Measurements from ENCODE around the gene PLAAT4.

The PLAAT4 gene

DNA sequence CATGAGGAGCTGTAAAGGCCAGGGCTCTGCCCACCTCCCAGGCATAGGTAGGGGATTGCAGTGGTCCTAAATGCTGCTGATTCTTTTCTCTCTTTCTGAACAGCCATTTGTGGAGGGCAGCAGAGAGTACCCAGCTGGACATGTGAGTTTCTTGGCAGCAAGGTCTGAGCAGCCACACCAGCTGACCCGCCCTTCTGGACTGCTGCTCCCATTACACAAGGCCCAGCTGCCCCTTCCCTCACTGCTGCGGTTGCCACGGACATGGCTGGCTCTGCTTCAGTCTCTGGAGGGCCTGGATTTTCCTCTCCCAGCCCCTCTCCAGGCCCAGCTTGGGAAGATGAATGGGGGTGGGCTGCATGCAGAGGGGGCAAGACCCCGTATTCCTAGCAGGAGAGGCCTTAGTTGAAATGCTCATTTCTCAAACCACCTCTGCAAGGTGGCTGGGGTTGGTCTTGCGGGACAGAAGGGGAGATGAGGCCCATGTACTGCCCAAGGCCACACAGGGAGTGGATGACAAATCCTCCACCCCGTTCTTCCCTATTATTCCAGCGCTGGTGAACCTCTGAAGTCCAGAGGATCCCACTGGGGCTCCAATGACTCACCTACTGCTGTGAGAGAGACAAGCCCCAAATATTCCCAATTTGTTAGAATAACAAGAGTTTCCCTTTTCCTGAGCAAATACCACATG, 26.1 kb upstream of the PLAAT4 start:
- H3K4me2 ChIP-seq (ENCODE audit: low read length, poor library complexity, severe bottlenecking), result no peak overlapping the region
- H3K18ac ChIP-seq (ENCODE audit: low read depth in 1 of 2, low read length in 2 of 2), result no peak overlapping the region
- no peak overlapping the region for H2BK15ac ChIP-seq (ENCODE audit: low read depth, poor library complexity, severe bottlenecking)
- no peak overlapping the region for H3K4ac ChIP-seq (ENCODE audit: low read depth in 1 of 2, low read length in 2 of 2)
- 75% methylated on average over 5 of the region's 7 CpGs for WGBS
- H3K9me3 ChIP-seq (ENCODE audit: control insufficient read depth, low read length), result no peaks in the 10 kb centered on the region
- H3K79me1 ChIP-seq (replicated peaks; ENCODE audit: low read length, poor library complexity, severe bottlenecking), result no peaks in the 10 kb centered on the region
- no peaks in the 10 kb centered on the region for H3K36me3 ChIP-seq (ENCODE audit: control insufficient read depth in 1 of 2, insufficient read depth in 2 of 2, low read depth in 1 of 2, low read length in 2 of 2)
- no peak overlapping the region for H4K91ac ChIP-seq (ENCODE audit: low read length)
- peak overlapping the region; percentile 43 for H2AK5ac ChIP-seq (ENCODE audit: low read length, severe bottlenecking)
- H4K8ac ChIP-seq (ENCODE audit: low read length), result no peak overlapping the region
- peak overlapping the region in 1 of 2 experiments; percentile 13 for H3K4me3 ChIP-seq (ENCODE audit: insufficient read depth in 1 of 2, low read depth in 1 of 2, low read length in 2 of 2)
- H2BK12ac ChIP-seq (ENCODE audit: low read length in 2 of 2), result no peak overlapping the region
- H2AFZ ChIP-seq (ENCODE audit: low read depth, low read length), result no peak overlapping the region
- no peak overlapping the region for H3K27ac ChIP-seq (ENCODE audit: low read length, poor library complexity, severe bottlenecking)
- H3K14ac ChIP-seq (ENCODE audit: low read length in 2 of 2), result no peak overlapping the region
- no peak overlapping the region for H2BK5ac ChIP-seq (ENCODE audit: low read depth, low read length, poor library complexity, severe bottlenecking)
- DNase-seq, result no peak
- H3K23ac ChIP-seq (ENCODE audit: low read length in 2 of 2), result no peak overlapping the region
- H3K4me1 ChIP-seq (ENCODE audit: control insufficient read depth, insufficient read depth, low read depth, low read length), result peaks cover 31% of the 10 kb centered on the region
- no peaks in the 10 kb centered on the region for H3K27me3 ChIP-seq (ENCODE audit: control insufficient read depth in 1 of 2, insufficient read depth in 1 of 2, low read length in 2 of 2)
- peak overlapping the region; percentile 51 for H3K9ac ChIP-seq (ENCODE audit: low read length)
- H2BK120ac ChIP-seq (ENCODE audit: low read depth, low read length), result no peak overlapping the region

DNA sequence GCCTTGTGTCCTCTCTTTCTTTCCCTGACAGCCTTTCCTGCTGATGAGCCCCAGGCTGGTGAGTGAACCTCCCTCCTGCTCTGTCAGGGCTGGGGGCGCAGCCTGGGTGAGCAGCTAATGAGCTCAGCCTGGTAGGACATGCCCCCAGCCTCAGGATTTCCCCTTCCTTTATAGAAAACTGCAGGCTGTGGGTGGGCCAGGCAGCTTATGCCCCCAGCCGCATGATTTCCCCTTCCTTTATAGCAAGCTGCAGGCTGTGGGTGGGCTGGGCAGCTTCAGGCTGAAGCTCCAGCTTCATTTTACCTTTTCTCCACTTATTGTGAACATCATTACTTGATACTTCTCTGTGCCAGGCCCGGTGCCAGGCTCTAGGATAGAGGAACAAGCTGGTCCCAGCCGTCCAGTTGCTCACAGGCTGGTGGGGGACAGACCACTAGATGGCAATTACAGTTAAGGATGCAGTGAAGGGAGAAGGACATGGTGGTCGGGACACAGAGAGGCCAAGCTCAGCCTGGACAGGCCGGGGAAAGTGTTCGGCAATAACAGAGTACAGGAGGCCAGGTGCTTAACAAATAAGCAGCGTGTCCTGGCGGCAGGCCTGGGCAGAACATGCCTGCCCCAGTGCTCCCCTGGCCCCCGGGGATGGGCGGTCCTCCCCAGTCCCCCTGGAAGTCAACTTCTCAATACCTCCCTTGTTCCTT, 25.4 kb upstream of the PLAAT4 start:
- H3K18ac ChIP-seq (ENCODE audit: low read depth in 1 of 2, low read length in 2 of 2), result no peak overlapping the region
- no peak overlapping the region for H2AK5ac ChIP-seq (ENCODE audit: low read length, severe bottlenecking)
- no peaks in the 10 kb centered on the region for H3K79me1 ChIP-seq (replicated peaks; ENCODE audit: low read length, poor library complexity, severe bottlenecking)
- H3K36me3 ChIP-seq (ENCODE audit: control insufficient read depth in 1 of 2, insufficient read depth in 2 of 2, low read depth in 1 of 2, low read length in 2 of 2), result no peaks in the 10 kb centered on the region
- H3K9ac ChIP-seq (ENCODE audit: low read length), result peak overlapping the region; percentile 39
- peaks cover 24% of the 10 kb centered on the region for H3K4me1 ChIP-seq (ENCODE audit: control insufficient read depth, insufficient read depth, low read depth, low read length)
- no peak overlapping the region for H2BK120ac ChIP-seq (ENCODE audit: low read depth, low read length)
- no peak overlapping the region for H4K91ac ChIP-seq (ENCODE audit: low read length)
- H4K8ac ChIP-seq (ENCODE audit: low read length), result no peak overlapping the region
- H2BK15ac ChIP-seq (ENCODE audit: low read depth, poor library complexity, severe bottlenecking), result no peak overlapping the region
- DNase-seq, result no peak
- 80% methylated on average over 11 of the region's 11 CpGs for WGBS
- no peak overlapping the region for H3K23ac ChIP-seq (ENCODE audit: low read length in 2 of 2)
- no peaks in the 10 kb centered on the region for H3K9me3 ChIP-seq (ENCODE audit: control insufficient read depth, low read length)
- H3K27me3 ChIP-seq (ENCODE audit: control insufficient read depth in 1 of 2, insufficient read depth in 1 of 2, low read length in 2 of 2), result no peaks in the 10 kb centered on the region
- no peak overlapping the region for H3K14ac ChIP-seq (ENCODE audit: low read length in 2 of 2)
- no peak overlapping the region for H3K4ac ChIP-seq (ENCODE audit: low read depth in 1 of 2, low read length in 2 of 2)
- H2AFZ ChIP-seq (ENCODE audit: low read depth, low read length), result no peak overlapping the region
- H3K4me2 ChIP-seq (ENCODE audit: low read length, poor library complexity, severe bottlenecking), result no peak overlapping the region
- no peak overlapping the region for H2BK5ac ChIP-seq (ENCODE audit: low read depth, low read length, poor library complexity, severe bottlenecking)
- H2BK12ac ChIP-seq (ENCODE audit: low read length in 2 of 2), result no peak overlapping the region
- H3K27ac ChIP-seq (ENCODE audit: low read length, poor library complexity, severe bottlenecking), result no peak overlapping the region
- H3K4me3 ChIP-seq (ENCODE audit: insufficient read depth in 1 of 2, low read depth in 1 of 2, low read length in 2 of 2), result peak overlapping the region in 1 of 2 experiments; percentile 14

DNA sequence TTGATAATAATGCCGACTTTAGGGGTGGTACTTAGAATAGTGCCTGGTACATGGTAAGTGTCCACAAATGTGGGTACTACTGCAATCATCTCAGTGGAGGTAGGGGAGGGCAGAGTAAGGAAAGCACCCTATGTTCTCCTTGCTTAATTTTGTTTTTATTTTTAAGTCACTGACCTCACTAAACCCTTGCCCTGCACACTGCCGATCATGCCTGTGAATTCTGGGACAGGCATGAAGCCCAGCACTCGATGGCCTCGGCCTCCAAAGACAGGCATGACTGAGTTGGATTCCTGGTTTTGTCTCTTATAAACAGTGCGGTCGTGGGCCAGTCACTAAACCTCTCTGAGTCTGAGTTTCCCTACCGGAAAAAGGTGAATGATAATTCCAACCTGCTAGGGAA, 23.8 kb upstream of the PLAAT4 start:
- Histone ChIP-seq H3K27ac (ENCODE audit: low read length, poor library complexity, severe bottlenecking) (no peak overlapping the region), H4K91ac (ENCODE audit: low read length) (no peak overlapping the region), H3K9ac (ENCODE audit: low read length) (no peak overlapping the region), H3K23ac (ENCODE audit: low read length in 2 of 2) (no peak overlapping the region), H3K4me2 (ENCODE audit: low read length, poor library complexity, severe bottlenecking) (no peak overlapping the region), H3K27me3 (ENCODE audit: control insufficient read depth in 1 of 2, insufficient read depth in 1 of 2, low read length in 2 of 2) (no peaks in the 10 kb centered on the region), H3K9me3 (ENCODE audit: control insufficient read depth, low read length) (no peaks in the 10 kb centered on the region), H3K18ac (ENCODE audit: low read depth in 1 of 2, low read length in 2 of 2) (no peak overlapping the region), H3K14ac (ENCODE audit: low read length in 2 of 2) (no peak overlapping the region), H3K36me3 (ENCODE audit: control insufficient read depth in 1 of 2, insufficient read depth in 2 of 2, low read depth in 1 of 2, low read length in 2 of 2) (no peaks in the 10 kb centered on the region), H3K4me3 (ENCODE audit: insufficient read depth in 1 of 2, low read depth in 1 of 2, low read length in 2 of 2) (no peak overlapping the region), H2BK15ac (ENCODE audit: low read depth, poor library complexity, severe bottlenecking) (no peak overlapping the region), H2AFZ (ENCODE audit: low read depth, low read length) (no peak overlapping the region), H2BK12ac (ENCODE audit: low read length in 2 of 2) (no peak overlapping the region), H3K4me1 (ENCODE audit: control insufficient read depth, insufficient read depth, low read depth, low read length) (peaks cover 16% of the 10 kb centered on the region), H2AK5ac (ENCODE audit: low read length, severe bottlenecking) (no peak overlapping the region), H4K8ac (ENCODE audit: low read length) (no peak overlapping the region), H3K4ac (ENCODE audit: low read depth in 1 of 2, low read length in 2 of 2) (no peak overlapping the region), H2BK5ac (ENCODE audit: low read depth, low read length, poor library complexity, severe bottlenecking) (no peak overlapping the region), H3K79me1 (replicated peaks; ENCODE audit: low read length, poor library complexity, severe bottlenecking) (no peaks in the 10 kb centered on the region), H2BK120ac (ENCODE audit: low read depth, low read length) (no peak overlapping the region)
- 93% methylated on average over 7 of the region's 7 CpGs for WGBS
- no peak for DNase-seq

DNA sequence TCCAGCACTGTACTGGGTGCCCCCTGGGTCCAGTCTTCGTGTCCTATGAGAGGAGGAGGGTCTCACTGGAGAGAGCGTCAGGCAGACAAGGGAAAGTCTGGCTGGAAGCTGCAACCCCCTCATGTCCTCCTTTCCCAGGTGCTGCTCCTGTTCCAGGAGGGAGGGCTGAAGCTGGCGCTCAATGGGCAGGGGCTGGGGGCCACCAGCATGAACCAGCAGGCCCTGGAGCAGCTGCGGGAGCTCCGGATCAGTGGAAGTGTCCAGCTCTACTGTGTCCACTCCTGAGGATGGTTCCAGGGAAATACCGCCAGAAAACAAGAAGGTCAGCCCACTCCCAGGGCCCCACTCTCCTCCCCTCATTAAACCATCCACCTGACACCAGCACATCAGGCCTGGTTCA, 20.5 kb upstream of the PLAAT4 start:
- Histone ChIP-seq H2AFZ (ENCODE audit: low read depth, low read length) (no peak overlapping the region), H3K36me3 (ENCODE audit: control insufficient read depth in 1 of 2, insufficient read depth in 2 of 2, low read depth in 1 of 2, low read length in 2 of 2) (no peaks in the 10 kb centered on the region), H3K27me3 (ENCODE audit: control insufficient read depth in 1 of 2, insufficient read depth in 1 of 2, low read length in 2 of 2) (no peaks in the 10 kb centered on the region), H3K27ac (ENCODE audit: low read length, poor library complexity, severe bottlenecking) (no peak overlapping the region), H2BK5ac (ENCODE audit: low read depth, low read length, poor library complexity, severe bottlenecking) (no peak overlapping the region), H2BK15ac (ENCODE audit: low read depth, poor library complexity, severe bottlenecking) (no peak overlapping the region), H2AK5ac (ENCODE audit: low read length, severe bottlenecking) (no peak overlapping the region), H3K4ac (ENCODE audit: low read depth in 1 of 2, low read length in 2 of 2) (no peak overlapping the region), H3K18ac (ENCODE audit: low read depth in 1 of 2, low read length in 2 of 2) (no peak overlapping the region), H3K79me1 (replicated peaks; ENCODE audit: low read length, poor library complexity, severe bottlenecking) (no peaks in the 10 kb centered on the region), H3K4me3 (ENCODE audit: insufficient read depth in 1 of 2, low read depth in 1 of 2, low read length in 2 of 2) (no peak overlapping the region), H3K14ac (ENCODE audit: low read length in 2 of 2) (no peak overlapping the region), H4K91ac (ENCODE audit: low read length) (no peak overlapping the region), H2BK12ac (ENCODE audit: low read length in 2 of 2) (no peak overlapping the region), H3K9me3 (ENCODE audit: control insufficient read depth, low read length) (no peaks in the 10 kb centered on the region), H3K4me2 (ENCODE audit: low read length, poor library complexity, severe bottlenecking) (no peak overlapping the region), H3K4me1 (ENCODE audit: control insufficient read depth, insufficient read depth, low read depth, low read length) (peaks cover 7% of the 10 kb centered on the region), H3K9ac (ENCODE audit: low read length) (no peak overlapping the region), H3K23ac (ENCODE audit: low read length in 2 of 2) (no peak overlapping the region), H2BK120ac (ENCODE audit: low read depth, low read length) (no peak overlapping the region), H4K8ac (ENCODE audit: low read length) (no peak overlapping the region)
- WGBS, result 90% methylated on average over 6 of the region's 6 CpGs
- DNase-seq, result no peak

Data from mesenchymal stem cell (in vitro differentiated cells and primary cell).